Chondrocyte (in vitro differentiated cells): ENCODE results near the gene RBM33. TPM values are rescaled to one million over a fixed set of nuclear protein-coding genes. Genes with fewer than 3 reads are reported as not detected.

ENCODE experiments used
- DNase-seq: peaks from one replicate; pipeline ENCODE4 v3.0.0; 2021; ENCODE audit warnings: mixed read lengths, low spot score
- H3K27ac Mint-ChIP-seq: one replicate; pipeline ENCODE4 v1.8.0; 2021; ENCODE audit warnings: mild to moderate bottlenecking, moderate library complexity, mixed read lengths; ENCODE audit not compliant: unreplicated experiment
- H3K27me3 Mint-ChIP-seq: 2 replicates; pipeline ENCODE4 v1.8.0; 2021; ENCODE audit warnings: low read depth, mixed read lengths
- H3K36me3 Mint-ChIP-seq: 2 replicates; pipeline ENCODE4 v1.8.0; 2021; ENCODE audit warnings: low read depth, mixed read lengths
- H3K4me1 Mint-ChIP-seq: 2 replicates; pipeline ENCODE4 v1.8.0; 2021; ENCODE audit warnings: low read depth, mild to moderate bottlenecking, mixed read lengths
- H3K4me3 Mint-ChIP-seq: one replicate; pipeline ENCODE4 v1.8.0; 2021; ENCODE audit warnings: mild to moderate bottlenecking, moderate library complexity, mixed read lengths; ENCODE audit not compliant: unreplicated experiment
- H3K9me3 Mint-ChIP-seq: 2 replicates; pipeline ENCODE4 v1.8.0; 2021; ENCODE audit warnings: low read depth, mixed read lengths
- total RNA-seq: library from RNA; stranded (reverse); gene quantifications from 3 replicates; pipeline ENCODE4 v1.2.1, GENCODE V29; 2021
- TF ChIP-seq, protein P1 (sequence below): fragments of 200-600 bp; sonication (generic); IDR thresholded peaks from 2 replicates; pipeline ENCODE4 v1.5.0; 2021; ENCODE audit warnings: antibody characterized with exemption, mild to moderate bottlenecking, moderate library complexity

The RBM33 gene
- total RNA-seq, 1 donor from 2014 or later: 43.8 TPM

GRCh38 chr7:155733582-155734444 lies 89.4 kb downstream of the RBM33 start:
- no peak for DNase-seq
- H3K4me3 Mint-ChIP-seq: no peak overlapping the region
- no peak overlapping the region for H3K27ac Mint-ChIP-seq
- no peaks in the 10 kb centered on the region for H3K9me3 Mint-ChIP-seq
- peaks cover 1% of the 10 kb centered on the region for H3K36me3 Mint-ChIP-seq
- no peaks in the 10 kb centered on the region for H3K27me3 Mint-ChIP-seq
- peaks cover 20% of the 10 kb centered on the region for H3K4me1 Mint-ChIP-seq
- TF ChIP-seq, protein P1, sequence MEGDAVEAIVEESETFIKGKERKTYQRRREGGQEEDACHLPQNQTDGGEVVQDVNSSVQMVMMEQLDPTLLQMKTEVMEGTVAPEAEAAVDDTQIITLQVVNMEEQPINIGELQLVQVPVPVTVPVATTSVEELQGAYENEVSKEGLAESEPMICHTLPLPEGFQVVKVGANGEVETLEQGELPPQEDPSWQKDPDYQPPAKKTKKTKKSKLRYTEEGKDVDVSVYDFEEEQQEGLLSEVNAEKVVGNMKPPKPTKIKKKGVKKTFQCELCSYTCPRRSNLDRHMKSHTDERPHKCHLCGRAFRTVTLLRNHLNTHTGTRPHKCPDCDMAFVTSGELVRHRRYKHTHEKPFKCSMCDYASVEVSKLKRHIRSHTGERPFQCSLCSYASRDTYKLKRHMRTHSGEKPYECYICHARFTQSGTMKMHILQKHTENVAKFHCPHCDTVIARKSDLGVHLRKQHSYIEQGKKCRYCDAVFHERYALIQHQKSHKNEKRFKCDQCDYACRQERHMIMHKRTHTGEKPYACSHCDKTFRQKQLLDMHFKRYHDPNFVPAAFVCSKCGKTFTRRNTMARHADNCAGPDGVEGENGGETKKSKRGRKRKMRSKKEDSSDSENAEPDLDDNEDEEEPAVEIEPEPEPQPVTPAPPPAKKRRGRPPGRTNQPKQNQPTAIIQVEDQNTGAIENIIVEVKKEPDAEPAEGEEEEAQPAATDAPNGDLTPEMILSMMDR: no peak

DNA sequence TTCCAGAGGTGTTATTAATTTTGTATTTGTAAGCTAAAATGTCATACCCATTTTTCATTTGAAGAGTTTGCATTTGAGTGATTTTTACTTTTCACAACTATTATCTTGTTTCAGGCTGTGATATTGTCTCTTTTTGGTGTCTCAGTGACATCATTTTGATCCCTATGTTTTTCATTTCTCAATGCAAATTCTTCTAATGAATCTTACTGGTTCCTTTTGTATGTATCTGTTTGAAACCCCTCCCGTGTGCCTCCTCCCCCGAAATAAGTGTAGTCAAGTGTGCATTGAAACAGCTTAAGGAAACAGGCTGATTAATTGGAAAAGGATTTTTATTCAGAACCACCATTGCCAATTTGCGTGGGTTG lies 90.0 kb downstream of the RBM33 start:
- Mint-ChIP-seq H3K9me3 (no peaks in the 10 kb centered on the region), H3K27ac (no peak overlapping the region), H3K27me3 (no peaks in the 10 kb centered on the region), H3K4me3 (no peak overlapping the region), H3K4me1 (peaks cover 21% of the 10 kb centered on the region), H3K36me3 (peaks cover 3% of the 10 kb centered on the region)
- DNase-seq: no peak
- TF ChIP-seq, protein P1: no peak

- Mint-ChIP-seq H3K9me3 (no peaks in the 10 kb centered on the region), H3K36me3 (peaks cover 6% of the 10 kb centered on the region), H3K27me3 (no peaks in the 10 kb centered on the region), H3K27ac (peak overlapping the region; percentile 14), H3K4me3 (no peak overlapping the region), H3K4me1 (peaks cover 11% of the 10 kb centered on the region)
- TF ChIP-seq, protein P1: no peak
- no peak for DNase-seq
These were observed 91.1 kb downstream of the RBM33 start for GRCh38 chr7:155735442-155736115.

- Mint-ChIP-seq H3K4me3 (no peak overlapping the region), H3K27me3 (no peaks in the 10 kb centered on the region), H3K4me1 (peaks cover 2% of the 10 kb centered on the region), H3K9me3 (no peaks in the 10 kb centered on the region), H3K36me3 (peaks cover 14% of the 10 kb centered on the region), H3K27ac (no peak overlapping the region)
- TF ChIP-seq, protein P1: no peak
- DNase-seq: no peak
These were observed 93.1 kb downstream of the RBM33 start for GRCh38 chr7:155737590-155737989.

DNA sequence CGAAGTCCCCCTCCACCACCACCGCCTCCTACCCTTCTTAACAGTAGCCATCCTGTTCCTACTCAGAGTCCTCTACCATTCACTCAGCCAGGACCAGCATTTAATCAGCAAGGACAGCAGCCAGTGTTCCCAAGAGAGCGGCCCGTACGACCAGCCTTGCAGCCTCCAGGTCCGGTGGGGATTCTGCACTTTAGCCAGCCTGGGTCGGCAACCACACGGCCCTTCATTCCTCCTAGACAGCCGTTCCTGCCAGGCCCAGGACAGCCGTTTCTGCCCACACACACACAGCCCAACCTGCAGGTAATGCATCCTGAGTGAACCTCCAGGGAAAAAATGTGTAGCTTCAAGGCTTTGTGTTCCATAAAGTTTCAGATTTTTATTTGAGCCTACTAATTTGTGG lies 93.6 kb downstream of the RBM33 start:
- TF ChIP-seq, protein P1: no peak
- Mint-ChIP-seq H3K4me3 (no peak overlapping the region), H3K27me3 (no peaks in the 10 kb centered on the region), H3K4me1 (peaks cover 2% of the 10 kb centered on the region), H3K9me3 (no peaks in the 10 kb centered on the region), H3K27ac (peak overlapping the region; percentile 24), H3K36me3 (peaks cover 15% of the 10 kb centered on the region)
- no peak for DNase-seq
